ENCODE data around the gene RAB11FIP4.

DNA sequence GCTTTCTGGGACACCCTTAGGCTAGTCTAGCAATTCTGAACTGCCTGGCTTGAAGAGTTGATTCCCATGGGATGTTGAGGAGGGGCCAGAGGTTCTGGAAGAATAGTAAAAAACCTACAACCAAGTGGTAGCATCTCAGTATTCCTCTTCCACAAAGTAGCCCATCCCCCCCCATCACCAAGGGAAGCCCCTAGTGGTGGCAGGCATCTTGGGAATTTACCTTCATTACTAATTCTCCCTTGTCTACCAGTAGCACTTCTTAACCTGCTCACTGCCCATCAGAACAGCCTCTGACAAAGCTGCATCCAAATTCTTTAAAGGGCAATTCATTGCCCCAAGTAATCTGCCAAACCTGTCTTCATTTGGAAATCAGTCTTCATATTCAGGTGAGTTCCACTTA is 12.8 kb upstream of the RAB11FIP4 start:
- TF ChIP-seq EZH2 (IDR thresholded peaks at IDR 0.05; ENCODE audit: insufficient read depth, poor library complexity, severe bottlenecking) (no peak), EZH2phosphoT487 (IDR thresholded peaks at IDR 0.05; ENCODE audit: insufficient read depth, low read depth) (no peak)
